Keratinocyte (primary cell): ENCODE measurements around the gene MIER2. TPM values are rescaled to one million over a fixed set of nuclear protein-coding genes. Genes with fewer than 3 reads are reported as not detected.

Experiments
- DNase-seq: peaks from one replicate; pipeline ENCODE4 v3.0.0-alpha.2; 2011; ENCODE audit warnings: low read depth, missing footprints, low spot score
- FAIRE-seq: peaks from 2 replicates; lab custom pipeline; 2011; peaks lifted over from hg19 to GRCh38; lab: Jason Lieb, UNC
- H2AFZ ChIP-seq: 2 replicates; pipeline ENCODE4 v1.6.0; 2012; ENCODE audit warnings: low read length, control low read depth, inconsistent platforms; ENCODE audit not compliant: control insufficient read depth
- H3K27ac ChIP-seq: 2 replicates; pipeline ENCODE4 v1.5.1; 2011; ENCODE audit warnings: low read length; ENCODE audit not compliant: control insufficient read depth, insufficient read depth
- H3K27me3 ChIP-seq: 3 replicates; pipeline ENCODE4 v1.6.0; 2011; ENCODE audit warnings: low read length; ENCODE audit not compliant: control insufficient read depth, insufficient read depth; ENCODE audit errors: extremely low read depth
- H3K36me3 ChIP-seq, 2 experiments: 2 replicates in 1 of 2; 3 replicates in 1 of 2; pipeline ENCODE4 v1.5.1; 2011; ENCODE audit warnings: low read length in 2 of 2, mild to moderate bottlenecking in 1 of 2; ENCODE audit not compliant: control insufficient read depth in 2 of 2, insufficient read depth in 2 of 2; ENCODE audit errors: extremely low read depth in 1 of 2
- H3K4me1 ChIP-seq: 3 replicates; pipeline ENCODE4 v1.5.1; 2011; ENCODE audit warnings: low read length; ENCODE audit not compliant: control insufficient read depth, insufficient read depth; ENCODE audit errors: extremely low read depth
- H3K4me2 ChIP-seq: 3 replicates; pipeline ENCODE4 v1.6.0; 2011; ENCODE audit warnings: low read depth, low read length; ENCODE audit not compliant: control insufficient read depth, insufficient read depth; ENCODE audit errors: extremely low read depth
- H3K4me3 ChIP-seq, 3 experiments: fragments of 200-600 bp in 1 of 3; sonication (generic) in 1 of 3; 2 replicates in 2 of 3; 3 replicates in 1 of 3; pipeline ENCODE4 v1.5.1; 2011 to 2016; ENCODE audit warnings: low read length in 3 of 3, mild to moderate bottlenecking in 3 of 3, control low read depth in 2 of 3, inconsistent platforms in 1 of 3, low read depth in 1 of 3, mixed read lengths in 1 of 3, mixed run types in 1 of 3, moderate library complexity in 1 of 3; ENCODE audit not compliant: control insufficient read depth in 2 of 3, insufficient read depth in 2 of 3; ENCODE audit errors: extremely low read depth in 1 of 3
- H3K79me2 ChIP-seq: 2 replicates; pipeline ENCODE4 v1.6.0; 2012; ENCODE audit warnings: low read length; ENCODE audit not compliant: control insufficient read depth, insufficient read depth
- H3K9ac ChIP-seq: 3 replicates; pipeline ENCODE4 v1.6.0; 2011; ENCODE audit warnings: low read length; ENCODE audit not compliant: control insufficient read depth, insufficient read depth; ENCODE audit errors: extremely low read depth
- H3K9me1 ChIP-seq: 3 replicates; pipeline ENCODE4 v1.6.0; 2011; ENCODE audit warnings: low read length; ENCODE audit not compliant: control insufficient read depth, insufficient read depth; ENCODE audit errors: extremely low read depth
- H3K9me3 ChIP-seq: 2 replicates; pipeline ENCODE4 v1.5.1; 2012; ENCODE audit warnings: low read depth, low read length; ENCODE audit not compliant: control insufficient read depth
- H4K20me1 ChIP-seq: 3 replicates; pipeline ENCODE4 v1.6.0; 2011; ENCODE audit warnings: low read length; ENCODE audit not compliant: control insufficient read depth, insufficient read depth; ENCODE audit errors: extremely low read depth
- CTCF ChIP-seq, 3 experiments: IDR thresholded peaks in 1 of 3; conservative IDR thresholded peaks in 1 of 3; optimal IDR thresholded peaks in 1 of 3; 2 replicates in 2 of 3; 3 replicates in 1 of 3; pipeline versions ENCODE3 to v1.5.1; 2011; ENCODE audit warnings: low read length in 3 of 3, mild to moderate bottlenecking in 3 of 3, moderate library complexity in 2 of 3, control low read depth in 1 of 3, inconsistent platforms in 1 of 3; ENCODE audit not compliant: insufficient read depth in 2 of 3; ENCODE audit errors: extremely low read depth in 1 of 3
- EZH2 ChIP-seq: IDR thresholded peaks from one replicate; pipeline ENCODE4 v1.6.1; 2012; ENCODE audit warnings: inconsistent platforms, mild to moderate bottlenecking, low read length, moderate library complexity
- dilution Hi-C: fragments of 300-500 bp; cut with MboI; formaldehyde crosslinking; loops from one replicate; pipeline ENCODE4 v1.7.0; 2020; ENCODE audit warnings: low sequenced_read_pairs; ENCODE audit not compliant: extremely low pct_ligation_motif_present
- polyA plus RNA-seq, 5 experiments: library from polyadenylated mRNA; depleted of rRNA in 3 of 5; stranded (reverse) in 3 of 5; stranded (forward) in 1 of 5; unstranded in 1 of 5; fragments of >200 nt; gene quantifications; 1 replicate in 1 of 5; 2 replicates in 3 of 5; 3 replicates in 1 of 5; pipeline versions ENCODE4 v1.2.1 to v1.2.3, GENCODE V29; 2011 to 2012; ENCODE audit warnings: missing spikeins in 2 of 5, low read depth in 1 of 5, low replicate concordance in 1 of 5

The MIER2 gene
- polyA plus RNA-seq, 1 donor (not counting 4 experiments of a cell fraction or from before 2014, with no cell fraction given) = 16.3 TPM

GRCh38 chr19:279231-279630 lies 65.4 kb downstream of the MIER2 start:
- FAIRE-seq (no peak), DNase-seq (no peak)
- no peak overlapping the region for H3K4me3 ChIP-seq
- peaks cover 0 to 2% of the 10 kb centered on the region in 2 experiments for H3K36me3 ChIP-seq
- no peaks in the 10 kb centered on the region for H3K9me3 ChIP-seq
- no peaks in the 10 kb centered on the region for H3K79me2 ChIP-seq
- no peaks in the 10 kb centered on the region for H3K9me1 ChIP-seq
- no peak overlapping the region for H2AFZ ChIP-seq
- no peak overlapping the region for H3K9ac ChIP-seq
- no peaks in the 10 kb centered on the region for H4K20me1 ChIP-seq
- H3K27me3 ChIP-seq = no peaks in the 10 kb centered on the region
- dilution Hi-C loops = no loop called here
- no peak for TF ChIP-seq EZH2
- no peak for TF ChIP-seq CTCF (optimal IDR thresholded peaks at IDR 0.05 in 1 of 3, IDR thresholded peaks at IDR 0.05 in 1 of 3, conservative IDR thresholded peaks at IDR 0.05 in 1 of 3; ENCODE audit: extremely low read depth in 1 of 3, insufficient read depth in 2 of 3, low read length in 3 of 3)
- H3K27ac ChIP-seq = no peak overlapping the region
- no peak overlapping the region for H3K4me2 ChIP-seq
- H3K4me1 ChIP-seq = no peaks in the 10 kb centered on the region

- Histone ChIP-seq H3K9me1 (no peaks in the 10 kb centered on the region), H3K27me3 (no peaks in the 10 kb centered on the region), H4K20me1 (no peaks in the 10 kb centered on the region), H3K79me2 (no peaks in the 10 kb centered on the region), H3K36me3 (peaks cover 0 to 2% of the 10 kb centered on the region in 2 experiments), H2AFZ (no peak overlapping the region), H3K9me3 (no peaks in the 10 kb centered on the region), H3K9ac (no peak overlapping the region), H3K27ac (no peak overlapping the region), H3K4me2 (no peak overlapping the region), H3K4me3 (no peak overlapping the region), H3K4me1 (no peaks in the 10 kb centered on the region)
- FAIRE-seq = no peak
- no peak for DNase-seq
- dilution Hi-C loops = no loop called here
- no peak for TF ChIP-seq EZH2
- no peak for TF ChIP-seq CTCF (optimal IDR thresholded peaks at IDR 0.05 in 1 of 3, IDR thresholded peaks at IDR 0.05 in 1 of 3, conservative IDR thresholded peaks at IDR 0.05 in 1 of 3; ENCODE audit: extremely low read depth in 1 of 3, insufficient read depth in 2 of 3, low read length in 3 of 3)
Observed at GRCh38 chr19:277581-278165, 66.9 kb downstream of the MIER2 start.
